Neural progenitor cell (in vitro differentiated cells): ENCODE results near the gene XRCC3. TPM values are rescaled to one million over a fixed set of nuclear protein-coding genes. Genes with fewer than 3 reads are reported as not detected.

Source experiments
- DNase-seq: peaks from one replicate; pipeline ENCODE4 v3.0.0-alpha.2; 2016; ENCODE audit warnings: low spot score
- H2AFZ ChIP-seq: fragments of 200-600 bp; sonication (generic); replicated peaks from 2 replicates; pipeline ENCODE4 v1.6.1; 2016; ENCODE audit warnings: antibody characterized with exemption
- H3F3A ChIP-seq: fragments of 200-600 bp; sonication (generic); 2 replicates; pipeline ENCODE4 v1.6.1; 2016; ENCODE audit warnings: antibody characterized with exemption, low read depth
- H3K27ac ChIP-seq: fragments of 200-600 bp; sonication (generic); 2 replicates; pipeline ENCODE4 v1.5.1; 2016; ENCODE audit warnings: mild to moderate bottlenecking
- H3K27me3 ChIP-seq: fragments of 200-600 bp; sonication (generic); 2 replicates; pipeline ENCODE4 v1.6.1; 2016; ENCODE audit warnings: mild to moderate bottlenecking, moderate library complexity
- H3K36me3 ChIP-seq: fragments of 200-600 bp; sonication (generic); 2 replicates; pipeline ENCODE4 v1.5.1; 2016
- H3K4me1 ChIP-seq: fragments of 200-600 bp; sonication (generic); 2 replicates; pipeline ENCODE4 v1.6.1; 2016; ENCODE audit warnings: mixed run types
- H3K4me2 ChIP-seq: fragments of 200-600 bp; sonication (generic); 2 replicates; pipeline ENCODE4 v1.6.1; 2016
- H3K4me3 ChIP-seq: fragments of 200-600 bp; sonication (generic); 2 replicates; pipeline ENCODE4 v1.5.1; 2016
- H3K79me2 ChIP-seq: fragments of 200-600 bp; sonication (generic); 2 replicates; pipeline ENCODE4 v1.6.1; 2016; ENCODE audit warnings: low read depth
- H3K9ac ChIP-seq: fragments of 200-600 bp; sonication (generic); 2 replicates; pipeline ENCODE4 v1.6.1; 2016
- H3K9me3 ChIP-seq: fragments of 200-600 bp; sonication (generic); 2 replicates; pipeline ENCODE4 v1.5.1; 2016; ENCODE audit warnings: low read depth
- H4K20me1 ChIP-seq: fragments of 200-600 bp; sonication (generic); 2 replicates; pipeline ENCODE4 v1.6.1; 2016; ENCODE audit warnings: low read depth
- H3K27ac Mint-ChIP-seq: 3 replicates; pipeline ENCODE4 v1.8.0; 2021; ENCODE audit warnings: mixed read lengths
- H3K27me3 Mint-ChIP-seq: 2 replicates; pipeline ENCODE4 v1.8.0; 2022; ENCODE audit warnings: low read depth, mild to moderate bottlenecking, inconsistent platforms, moderate library complexity, mixed read lengths; ENCODE audit not compliant: insufficient read depth
- H3K36me3 Mint-ChIP-seq: 3 replicates; pipeline ENCODE4 v1.8.0; 2021; ENCODE audit warnings: mixed read lengths
- H3K4me1 Mint-ChIP-seq: 3 replicates; pipeline ENCODE4 v1.8.0; 2021; ENCODE audit warnings: mixed read lengths
- H3K4me3 Mint-ChIP-seq: 3 replicates; pipeline ENCODE4 v1.8.0; 2021; ENCODE audit warnings: mild to moderate bottlenecking, moderate library complexity, mixed read lengths
- H3K9me3 Mint-ChIP-seq: 3 replicates; pipeline ENCODE4 v1.8.0; 2020; ENCODE audit warnings: mixed read lengths
- EZH2 ChIP-seq: fragments of 200-600 bp; sonication (generic); IDR thresholded peaks from 2 replicates; pipeline ENCODE4 v1.6.1; 2017; ENCODE audit warnings: antibody characterized with exemption, mild to moderate bottlenecking, moderate library complexity
- EZH2phosphoT487 ChIP-seq: fragments of 200-600 bp; sonication (generic); IDR thresholded peaks from 2 replicates; pipeline ENCODE4 v1.6.1; 2017; ENCODE audit warnings: antibody characterized with exemption
- total RNA-seq: library from RNA; depleted of rRNA; stranded (reverse); fragments of >200 nt; gene quantifications from 2 replicates; pipeline ENCODE4 v1.2.3, GENCODE V29; 2015; ENCODE audit warnings: low replicate concordance
- TF ChIP-seq, protein P1 (sequence below): fragments of 200-600 bp; sonication (generic); IDR thresholded peaks from 2 replicates; pipeline ENCODE4 v1.5.1; 2017; ENCODE audit warnings: antibody characterized with exemption, mild to moderate bottlenecking

The XRCC3 gene
- total RNA-seq, 1 donor from 2014 or later = 59.7 TPM

- no peaks in the 10 kb centered on the region for H3K27me3 ChIP-seq
- Mint-ChIP-seq H3K27ac (no peak overlapping the region), H3K4me1 (peaks cover 4% of the 10 kb centered on the region), H3K9me3 (no peaks in the 10 kb centered on the region), H3K27me3 (peaks cover 4% of the 10 kb centered on the region), H3K4me3 (no peak overlapping the region), H3K36me3 (peaks cover 16% of the 10 kb centered on the region)
- no peak overlapping the region for H3K4me2 ChIP-seq
- TF ChIP-seq EZH2phosphoT487 (no peak), EZH2 (no peak)
- TF ChIP-seq, protein P1, sequence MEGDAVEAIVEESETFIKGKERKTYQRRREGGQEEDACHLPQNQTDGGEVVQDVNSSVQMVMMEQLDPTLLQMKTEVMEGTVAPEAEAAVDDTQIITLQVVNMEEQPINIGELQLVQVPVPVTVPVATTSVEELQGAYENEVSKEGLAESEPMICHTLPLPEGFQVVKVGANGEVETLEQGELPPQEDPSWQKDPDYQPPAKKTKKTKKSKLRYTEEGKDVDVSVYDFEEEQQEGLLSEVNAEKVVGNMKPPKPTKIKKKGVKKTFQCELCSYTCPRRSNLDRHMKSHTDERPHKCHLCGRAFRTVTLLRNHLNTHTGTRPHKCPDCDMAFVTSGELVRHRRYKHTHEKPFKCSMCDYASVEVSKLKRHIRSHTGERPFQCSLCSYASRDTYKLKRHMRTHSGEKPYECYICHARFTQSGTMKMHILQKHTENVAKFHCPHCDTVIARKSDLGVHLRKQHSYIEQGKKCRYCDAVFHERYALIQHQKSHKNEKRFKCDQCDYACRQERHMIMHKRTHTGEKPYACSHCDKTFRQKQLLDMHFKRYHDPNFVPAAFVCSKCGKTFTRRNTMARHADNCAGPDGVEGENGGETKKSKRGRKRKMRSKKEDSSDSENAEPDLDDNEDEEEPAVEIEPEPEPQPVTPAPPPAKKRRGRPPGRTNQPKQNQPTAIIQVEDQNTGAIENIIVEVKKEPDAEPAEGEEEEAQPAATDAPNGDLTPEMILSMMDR = no peak
- no peak overlapping the region for H3K4me3 ChIP-seq
- peaks cover 9% of the 10 kb centered on the region for H4K20me1 ChIP-seq
- no peaks in the 10 kb centered on the region for H3K9me3 ChIP-seq
- no peaks in the 10 kb centered on the region for H3K79me2 ChIP-seq
- no peak for DNase-seq
- H2AFZ ChIP-seq = no peak overlapping the region
- H3K27ac ChIP-seq = no peak overlapping the region
- H3K36me3 ChIP-seq = no peaks in the 10 kb centered on the region
- no peaks in the 10 kb centered on the region for H3K4me1 ChIP-seq
- no peaks in the 10 kb centered on the region for H3F3A ChIP-seq
- H3K9ac ChIP-seq = no peak overlapping the region
Observed at GRCh38 chr14:103733651-103734050, 18.4 kb upstream of the XRCC3 start.

GRCh38 chr14:103732868-103733620 lies 17.8 kb upstream of the XRCC3 start:
- Histone ChIP-seq H2AFZ (no peak overlapping the region), H3K27me3 (no peaks in the 10 kb centered on the region), H3F3A (no peaks in the 10 kb centered on the region), H3K4me3 (no peak overlapping the region), H3K36me3 (no peaks in the 10 kb centered on the region), H3K27ac (no peak overlapping the region), H3K9me3 (no peaks in the 10 kb centered on the region), H3K4me2 (no peak overlapping the region), H3K9ac (no peak overlapping the region), H4K20me1 (peaks cover 13% of the 10 kb centered on the region), H3K79me2 (no peaks in the 10 kb centered on the region), H3K4me1 (no peaks in the 10 kb centered on the region)
- no peak for TF ChIP-seq EZH2
- TF ChIP-seq, protein P1 = no peak
- TF ChIP-seq EZH2phosphoT487 = no peak
- H3K27me3 Mint-ChIP-seq = peaks cover 2% of the 10 kb centered on the region
- H3K27ac Mint-ChIP-seq = no peak overlapping the region
- peaks cover under 1% of the 10 kb centered on the region for H3K4me1 Mint-ChIP-seq
- no peak for DNase-seq
- no peaks in the 10 kb centered on the region for H3K9me3 Mint-ChIP-seq
- peaks cover 11% of the 10 kb centered on the region for H3K36me3 Mint-ChIP-seq
- H3K4me3 Mint-ChIP-seq = no peak overlapping the region

DNA sequence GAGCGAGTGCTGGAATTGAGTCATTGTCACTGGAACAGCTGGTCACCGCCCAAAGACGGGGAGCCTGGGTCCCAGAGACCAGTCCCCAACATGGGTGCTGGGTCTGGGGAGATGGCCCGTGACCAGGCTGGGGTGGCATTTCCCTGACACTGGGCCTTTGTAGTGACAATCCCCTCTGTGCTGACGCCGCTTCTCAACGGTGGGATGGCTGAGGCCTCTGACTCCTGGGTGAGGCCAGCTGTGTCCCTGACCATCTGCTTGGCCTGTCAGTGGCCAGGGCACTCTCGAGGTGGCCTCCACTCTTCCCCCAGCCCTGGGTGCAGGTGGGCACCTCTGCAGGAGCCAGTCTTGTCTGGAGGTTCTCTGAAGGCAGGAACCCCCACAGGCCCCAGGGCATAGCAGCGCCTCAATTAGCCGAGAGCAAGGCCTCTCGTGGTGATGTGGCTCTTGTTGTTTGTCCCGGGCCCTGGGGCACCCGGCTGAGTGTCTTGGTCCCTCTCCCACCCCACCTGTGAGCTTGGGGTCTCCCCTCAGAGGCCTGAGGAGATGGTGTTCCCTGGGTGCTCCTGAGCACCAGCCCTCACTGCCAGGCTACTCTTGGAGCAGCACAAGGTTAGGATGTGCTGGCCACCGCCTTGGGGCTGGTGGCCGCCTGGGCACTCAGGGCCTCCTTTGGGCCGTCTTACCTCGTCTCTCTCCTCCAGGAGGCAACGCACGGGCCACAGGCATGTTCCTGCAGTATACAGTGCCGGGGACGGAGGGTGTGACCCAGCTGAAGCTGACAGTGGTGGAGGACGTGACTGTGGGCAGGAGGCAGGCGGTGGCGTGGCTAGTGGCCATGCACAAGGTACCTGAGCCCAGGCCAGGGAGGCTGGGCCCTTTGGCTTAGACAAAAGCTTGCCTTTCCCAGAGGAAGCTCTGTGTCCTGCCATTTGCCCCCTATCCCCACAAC lies 16.9 kb upstream of the XRCC3 start:
- H3K9me3 Mint-ChIP-seq = no peaks in the 10 kb centered on the region
- DNase-seq = no peak
- H3K4me1 Mint-ChIP-seq = no peaks in the 10 kb centered on the region
- TF ChIP-seq EZH2phosphoT487 (no peak), EZH2 (no peak)
- TF ChIP-seq, protein P1 = no peak
- H3K36me3 Mint-ChIP-seq = peaks cover 11% of the 10 kb centered on the region
- H3K27me3 Mint-ChIP-seq = peaks cover 2% of the 10 kb centered on the region
- Histone ChIP-seq H3K27me3 (no peaks in the 10 kb centered on the region), H3K27ac (no peak overlapping the region), H2AFZ (no peak overlapping the region), H3K36me3 (no peaks in the 10 kb centered on the region), H3K9ac (no peak overlapping the region), H3K79me2 (no peaks in the 10 kb centered on the region), H3K4me3 (no peak overlapping the region), H3K4me1 (no peaks in the 10 kb centered on the region), H3K9me3 (no peaks in the 10 kb centered on the region), H3K4me2 (no peak overlapping the region), H3F3A (no peaks in the 10 kb centered on the region), H4K20me1 (peaks cover 13% of the 10 kb centered on the region)
- H3K27ac Mint-ChIP-seq = no peak overlapping the region
- H3K4me3 Mint-ChIP-seq = no peak overlapping the region
